GM13976 (cell line): ENCODE results near the gene VSTM2B.
A peak's percentile ranks its signal among the peaks of the same experiment; 100 is the strongest.

Source experiments
- DNase-seq: peaks from one replicate; pipeline ENCODE4 v3.0.0; 2012; ENCODE audit warnings: low spot score
- in situ Hi-C: fragments of 300-500 bp; cut with MboI; formaldehyde crosslinking; loops from one replicate; pipeline ENCODE4 v1.12.0; 2022; ENCODE audit warnings: low sequenced_read_pairs, mixed read lengths, inconsistent platforms; ENCODE audit not compliant: unreplicated experiment
- TF ChIP-seq, protein P1 (sequence below): IDR thresholded peaks from 2 replicates; pipeline ENCODE4 v1.5.1; 2012; ENCODE audit warnings: borderline replicate concordance, mild to moderate bottlenecking; ENCODE audit not compliant: insufficient read depth; ENCODE audit errors: extremely low read depth, missing control alignments, control extremely low read depth

The VSTM2B gene

GRCh38 chr19:29587518-29587986, 61.8 kb downstream of the VSTM2B start:
- TF ChIP-seq, protein P1, sequence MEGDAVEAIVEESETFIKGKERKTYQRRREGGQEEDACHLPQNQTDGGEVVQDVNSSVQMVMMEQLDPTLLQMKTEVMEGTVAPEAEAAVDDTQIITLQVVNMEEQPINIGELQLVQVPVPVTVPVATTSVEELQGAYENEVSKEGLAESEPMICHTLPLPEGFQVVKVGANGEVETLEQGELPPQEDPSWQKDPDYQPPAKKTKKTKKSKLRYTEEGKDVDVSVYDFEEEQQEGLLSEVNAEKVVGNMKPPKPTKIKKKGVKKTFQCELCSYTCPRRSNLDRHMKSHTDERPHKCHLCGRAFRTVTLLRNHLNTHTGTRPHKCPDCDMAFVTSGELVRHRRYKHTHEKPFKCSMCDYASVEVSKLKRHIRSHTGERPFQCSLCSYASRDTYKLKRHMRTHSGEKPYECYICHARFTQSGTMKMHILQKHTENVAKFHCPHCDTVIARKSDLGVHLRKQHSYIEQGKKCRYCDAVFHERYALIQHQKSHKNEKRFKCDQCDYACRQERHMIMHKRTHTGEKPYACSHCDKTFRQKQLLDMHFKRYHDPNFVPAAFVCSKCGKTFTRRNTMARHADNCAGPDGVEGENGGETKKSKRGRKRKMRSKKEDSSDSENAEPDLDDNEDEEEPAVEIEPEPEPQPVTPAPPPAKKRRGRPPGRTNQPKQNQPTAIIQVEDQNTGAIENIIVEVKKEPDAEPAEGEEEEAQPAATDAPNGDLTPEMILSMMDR, result no peak
- in situ Hi-C loops, result no loop called here
- peak; percentile 45 for DNase-seq

DNA sequence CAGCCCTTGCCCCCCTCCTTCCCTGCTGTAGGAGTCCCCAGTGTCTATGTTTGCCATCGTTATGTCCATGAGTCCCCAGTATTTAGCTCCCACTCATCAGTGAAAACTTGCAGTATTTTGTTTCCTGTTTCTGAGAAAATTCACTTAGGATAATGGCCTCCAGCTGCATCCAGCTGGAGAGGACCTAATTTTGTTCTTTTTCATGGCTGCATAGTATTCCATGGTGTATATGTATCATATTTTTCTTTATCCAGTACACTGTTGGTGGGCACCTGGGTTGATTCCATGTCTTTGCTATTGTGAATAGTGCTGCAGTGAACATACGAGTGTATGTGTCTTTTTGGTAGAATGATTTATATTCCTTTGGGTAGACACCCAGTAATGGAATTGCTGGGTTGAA, 62.3 kb downstream of the VSTM2B start:
- TF ChIP-seq, protein P1, result no peak
- in situ Hi-C loops, result no loop called here
- no peak for DNase-seq

DNA sequence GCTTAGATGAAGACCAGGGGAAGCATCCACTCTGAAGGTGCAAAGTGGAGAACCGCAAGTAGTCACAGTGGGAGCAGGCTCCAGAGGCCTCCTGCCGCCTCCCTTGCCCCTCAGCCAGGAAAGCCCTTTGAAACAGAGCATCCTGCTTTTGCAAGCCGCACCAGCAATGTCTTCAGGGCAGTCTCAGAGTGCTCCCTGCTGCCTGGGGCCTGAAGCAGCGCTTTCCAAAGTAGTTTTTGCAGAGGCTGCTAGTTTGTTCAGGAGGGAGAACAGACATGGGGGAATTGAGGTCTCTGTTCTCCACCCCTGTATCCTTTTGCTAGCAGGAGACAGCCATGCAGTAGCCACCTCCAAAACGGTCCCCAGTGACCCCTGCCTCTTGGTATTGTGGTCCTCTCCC, 64.5 kb downstream of the VSTM2B start:
- in situ Hi-C loops, result no loop called here

GRCh38 chr19:29591670-29592069, 65.9 kb downstream of the VSTM2B start:
- in situ Hi-C loops, result no loop called here
- TF ChIP-seq, protein P1, result no peak
- DNase-seq, result no peak

More for the DNA sequence above, 64.5 kb downstream of the VSTM2B start:
- TF ChIP-seq, protein P1, result no peak
- DNase-seq, result no peak

- DNase-seq, result no peak
- TF ChIP-seq, protein P1, result no peak
- in situ Hi-C loops, result no loop called here
Measured at GRCh38 chr19:29593869-29594268, 68.1 kb downstream of the VSTM2B start.

DNA sequence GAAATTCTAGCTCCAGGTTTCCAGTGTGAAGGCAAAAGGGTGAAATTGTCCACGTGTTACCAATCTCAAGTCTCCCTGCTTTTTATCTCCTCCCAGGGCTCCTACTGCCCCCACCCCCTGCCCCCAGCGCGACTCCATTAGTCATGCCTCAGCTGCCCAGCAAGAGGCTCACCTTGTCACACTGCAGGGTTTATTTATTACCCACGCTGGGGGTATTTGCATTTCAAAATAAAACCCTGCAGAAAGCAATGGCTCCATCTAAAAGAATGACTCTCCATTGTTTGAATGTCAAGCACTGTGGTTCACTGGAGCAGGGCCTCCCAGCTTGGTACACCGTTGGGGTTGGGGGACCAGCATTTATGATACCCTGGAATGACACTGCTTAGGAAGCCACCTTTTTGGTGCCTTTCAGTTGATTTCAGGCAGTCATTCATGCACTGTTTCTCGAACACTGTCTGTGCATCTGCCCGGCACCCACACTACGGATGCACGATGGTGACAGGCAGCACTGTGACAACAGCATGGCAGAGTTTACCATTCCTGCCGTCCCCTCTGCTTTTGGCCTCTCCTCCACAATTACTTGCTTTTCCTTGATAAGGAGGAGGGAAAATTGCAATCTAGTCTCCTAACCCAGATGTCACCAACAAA, 70.4 kb downstream of the VSTM2B start:
- DNase-seq, result no peak
- TF ChIP-seq, protein P1, result no peak
- in situ Hi-C loops, result no loop called here
